D721Med (cell line): ENCODE data around the gene CCDC187.

ENCODE experiments used
- DNase-seq: peaks from one replicate; pipeline ENCODE4 v3.0.0; 2011; ENCODE audit warnings: low spot score; ENCODE audit not compliant: insufficient read length
- FAIRE-seq: peaks from 2 replicates; lab custom pipeline; 2011; peaks lifted over from hg19 to GRCh38; lab: Jason Lieb, UNC
- TF ChIP-seq, protein P1 (sequence below): IDR thresholded peaks from 2 replicates; pipeline ENCODE4 v1.5.1; 2012; ENCODE audit warnings: mild to moderate bottlenecking, control low read depth; ENCODE audit not compliant: insufficient read depth; ENCODE audit errors: missing control alignments

Gene CCDC187

DNA sequence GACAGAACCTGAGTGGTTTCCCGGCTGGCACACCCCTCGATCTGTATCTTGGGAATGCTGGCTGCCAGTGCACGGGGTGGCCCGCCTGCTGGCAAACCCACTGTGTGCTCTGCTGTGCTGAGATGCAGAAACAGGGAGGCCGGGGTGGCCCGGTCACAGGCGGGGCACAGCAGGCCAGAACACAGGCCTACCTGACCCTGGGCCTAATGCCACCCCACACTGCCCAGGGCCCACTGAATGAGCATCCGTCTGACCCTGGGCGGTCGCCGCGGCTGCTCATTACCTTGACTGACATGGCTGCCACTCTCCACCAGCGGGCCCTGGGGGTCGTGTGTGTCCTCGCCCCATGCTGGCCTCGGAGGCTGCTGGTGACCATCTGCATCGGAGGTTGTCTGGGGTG, 44.1 kb downstream of the CCDC187 start:
- no peak for DNase-seq
- FAIRE-seq = no peak
- TF ChIP-seq, protein P1, sequence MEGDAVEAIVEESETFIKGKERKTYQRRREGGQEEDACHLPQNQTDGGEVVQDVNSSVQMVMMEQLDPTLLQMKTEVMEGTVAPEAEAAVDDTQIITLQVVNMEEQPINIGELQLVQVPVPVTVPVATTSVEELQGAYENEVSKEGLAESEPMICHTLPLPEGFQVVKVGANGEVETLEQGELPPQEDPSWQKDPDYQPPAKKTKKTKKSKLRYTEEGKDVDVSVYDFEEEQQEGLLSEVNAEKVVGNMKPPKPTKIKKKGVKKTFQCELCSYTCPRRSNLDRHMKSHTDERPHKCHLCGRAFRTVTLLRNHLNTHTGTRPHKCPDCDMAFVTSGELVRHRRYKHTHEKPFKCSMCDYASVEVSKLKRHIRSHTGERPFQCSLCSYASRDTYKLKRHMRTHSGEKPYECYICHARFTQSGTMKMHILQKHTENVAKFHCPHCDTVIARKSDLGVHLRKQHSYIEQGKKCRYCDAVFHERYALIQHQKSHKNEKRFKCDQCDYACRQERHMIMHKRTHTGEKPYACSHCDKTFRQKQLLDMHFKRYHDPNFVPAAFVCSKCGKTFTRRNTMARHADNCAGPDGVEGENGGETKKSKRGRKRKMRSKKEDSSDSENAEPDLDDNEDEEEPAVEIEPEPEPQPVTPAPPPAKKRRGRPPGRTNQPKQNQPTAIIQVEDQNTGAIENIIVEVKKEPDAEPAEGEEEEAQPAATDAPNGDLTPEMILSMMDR = no peak

DNA sequence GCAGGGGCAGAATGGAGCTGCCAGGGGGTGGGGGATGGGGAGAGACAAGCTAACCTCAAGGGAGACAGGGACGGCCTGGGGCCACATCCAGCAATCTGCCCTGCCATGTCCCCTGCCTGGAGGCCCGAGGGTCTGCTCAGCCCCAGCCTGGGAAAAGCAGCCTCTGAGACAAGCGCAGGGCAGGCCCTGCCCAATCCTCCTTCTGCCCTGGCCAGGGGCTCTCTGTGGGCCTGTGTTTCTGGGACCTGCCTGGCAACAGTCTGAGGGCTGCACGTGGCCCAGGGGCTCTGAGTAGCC, 44.4 kb downstream of the CCDC187 start:
- TF ChIP-seq, protein P1 = no peak
- DNase-seq (no peak), FAIRE-seq (no peak)

DNA sequence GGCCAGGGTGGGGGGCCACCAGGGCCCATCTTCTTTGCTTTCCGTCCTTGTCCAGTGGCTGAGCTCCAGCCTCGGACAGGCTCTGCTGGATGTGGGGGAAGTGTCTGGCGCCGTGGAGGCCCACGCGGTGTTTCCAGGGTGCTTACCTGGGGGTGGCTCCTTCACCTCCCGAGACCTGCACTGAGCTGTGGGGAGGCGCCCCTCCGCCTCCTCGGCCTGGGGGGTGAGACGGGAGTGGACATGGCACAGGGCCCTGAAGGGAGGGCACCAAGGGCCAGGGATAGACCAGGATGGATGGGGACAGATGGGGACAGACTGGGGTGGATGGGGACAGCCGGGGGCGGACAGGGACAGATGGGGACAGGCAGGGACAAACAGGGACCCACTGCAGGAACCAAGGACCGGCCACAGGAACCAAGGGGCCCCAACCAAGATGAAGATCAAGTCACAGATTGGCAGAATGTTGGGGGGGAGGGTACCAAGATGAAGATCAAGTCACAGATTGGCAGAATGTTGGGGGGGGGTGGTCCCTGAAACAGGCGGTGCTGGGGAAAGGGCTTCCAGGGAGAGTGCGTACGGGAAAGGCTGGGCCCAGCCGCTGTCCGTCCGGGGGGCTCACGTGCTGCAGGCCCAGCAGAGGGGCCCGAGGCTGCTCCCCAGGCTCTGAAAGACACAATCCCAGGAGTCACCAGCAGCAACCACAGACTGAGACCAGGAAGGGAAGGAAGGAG, 44.9 kb downstream of the CCDC187 start:
- TF ChIP-seq, protein P1 = no peak

DNA sequence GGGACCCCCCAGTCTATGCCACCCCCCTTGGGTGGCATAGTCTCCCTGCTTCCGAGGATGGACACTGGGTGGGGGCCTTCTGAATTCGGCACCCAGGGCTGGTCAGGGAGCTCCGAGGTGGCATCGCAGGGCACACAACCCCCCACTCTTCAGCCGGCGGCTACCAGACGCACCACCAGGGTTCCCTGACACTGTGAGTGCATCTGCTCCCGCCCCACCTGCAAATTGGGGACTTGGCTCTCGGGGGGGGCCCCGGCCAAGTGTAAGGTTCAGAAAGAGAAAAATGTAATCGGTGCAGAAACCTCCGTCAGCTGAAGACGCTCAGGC, 45.6 kb downstream of the CCDC187 start:
- TF ChIP-seq, protein P1 = no peak
- no peak for DNase-seq
- no peak for FAIRE-seq

More for the DNA sequence above, 44.9 kb downstream of the CCDC187 start:
- FAIRE-seq (no peak), DNase-seq (no peak)

DNA sequence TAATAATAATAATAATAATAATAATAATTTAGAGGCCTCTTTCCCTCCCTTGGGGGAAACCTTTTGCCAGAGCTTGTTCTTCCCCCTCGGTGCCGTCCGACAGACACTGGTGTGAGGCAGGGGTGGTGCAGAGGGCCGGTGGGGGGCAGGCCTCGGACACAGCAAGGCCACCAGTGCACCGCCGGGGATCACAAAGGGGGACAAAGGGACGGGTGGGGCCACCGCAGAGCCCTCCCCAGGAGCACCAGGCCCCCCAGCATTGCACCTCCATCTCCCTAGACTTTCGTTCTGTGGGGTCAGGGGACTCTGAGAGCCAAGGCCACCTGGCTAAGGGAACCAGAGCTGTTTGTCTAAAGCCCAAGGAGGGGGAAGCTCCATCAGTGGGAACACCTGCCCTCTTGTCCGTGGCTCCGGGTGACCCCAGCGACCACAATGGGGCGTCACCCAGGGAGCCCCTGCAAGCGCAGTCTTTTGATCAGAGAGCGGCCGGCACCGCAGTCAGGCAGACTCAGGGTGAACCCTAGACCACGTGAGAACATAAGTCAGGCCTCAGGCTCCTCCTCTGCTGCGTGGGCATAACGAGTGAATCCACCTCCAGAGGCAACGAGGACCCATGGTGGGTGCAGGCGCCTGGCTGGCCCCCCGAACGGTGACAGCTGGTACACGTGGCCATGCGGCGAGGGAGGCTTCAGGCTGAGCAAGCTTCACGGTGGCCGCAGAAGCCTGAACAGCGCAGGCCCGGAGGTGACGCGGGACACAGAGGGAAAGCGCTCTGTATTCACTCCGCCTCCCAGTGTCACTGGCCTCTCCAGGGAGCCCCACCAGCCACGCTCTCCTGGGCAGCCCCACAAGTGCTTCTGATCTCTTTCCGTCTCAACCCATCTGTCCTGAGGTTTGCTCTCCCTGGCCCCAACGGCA, 46.3 kb downstream of the CCDC187 start:
- DNase-seq (no peak), FAIRE-seq (no peak)
- TF ChIP-seq, protein P1 = no peak

DNA sequence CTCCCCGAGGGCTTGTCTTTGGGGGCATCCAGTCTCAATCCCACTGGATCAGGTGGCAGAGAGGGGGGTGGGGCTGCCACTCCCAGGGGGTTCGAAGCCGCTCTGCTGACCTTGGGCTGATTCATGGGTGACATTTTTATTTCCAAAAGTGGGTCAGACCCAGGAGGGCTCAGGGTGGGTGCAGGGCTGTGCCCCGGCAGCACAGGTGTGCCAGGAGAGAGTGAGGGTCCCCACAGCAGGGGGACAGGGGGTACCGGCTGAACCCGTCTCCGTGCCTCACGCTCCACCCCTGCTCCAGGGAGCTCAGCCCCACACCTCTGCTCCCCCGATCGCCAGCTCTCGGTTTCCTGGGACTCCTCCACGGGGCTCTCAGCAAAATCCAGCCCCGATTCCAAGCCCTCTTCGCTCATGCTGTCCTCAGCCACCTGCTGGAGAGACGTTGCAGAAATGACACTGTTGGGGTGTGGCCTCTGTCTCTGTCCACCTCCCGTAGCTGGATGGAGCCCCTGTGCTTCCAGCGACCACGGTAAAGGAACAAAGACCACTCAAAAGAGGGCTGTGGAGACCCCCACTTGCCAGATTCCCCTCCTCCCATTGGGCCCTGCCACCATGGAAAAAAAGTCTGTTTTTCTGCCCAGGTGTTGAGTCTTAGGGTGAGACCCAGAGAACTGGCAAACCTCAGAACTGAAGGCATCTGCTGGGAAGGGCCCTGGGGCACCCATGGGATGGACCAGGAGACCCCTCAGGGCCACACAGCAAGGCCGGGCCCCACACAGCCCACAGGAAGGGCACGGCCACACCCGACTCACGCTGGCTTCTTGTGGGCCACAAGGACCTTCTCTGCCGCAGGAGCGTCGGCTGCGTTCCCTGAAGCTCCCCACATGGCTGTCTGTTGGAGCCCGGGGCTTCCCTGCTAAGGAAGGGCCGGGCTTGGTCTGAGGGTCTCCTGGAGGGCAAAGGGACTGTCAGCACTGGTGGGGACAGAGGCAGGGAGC, 47.7 kb downstream of the CCDC187 start:
- no peak for FAIRE-seq
- TF ChIP-seq, protein P1 = peak; percentile 19
- no peak for DNase-seq
